ENCODE data around the gene N4BP3. TPM values are rescaled to one million over a fixed set of nuclear protein-coding genes. Genes with fewer than 3 reads are reported as not detected.

Gene N4BP3
- polyA plus RNA-seq, 3 donors: 0.01 TPM; not detected in 2

DNA sequence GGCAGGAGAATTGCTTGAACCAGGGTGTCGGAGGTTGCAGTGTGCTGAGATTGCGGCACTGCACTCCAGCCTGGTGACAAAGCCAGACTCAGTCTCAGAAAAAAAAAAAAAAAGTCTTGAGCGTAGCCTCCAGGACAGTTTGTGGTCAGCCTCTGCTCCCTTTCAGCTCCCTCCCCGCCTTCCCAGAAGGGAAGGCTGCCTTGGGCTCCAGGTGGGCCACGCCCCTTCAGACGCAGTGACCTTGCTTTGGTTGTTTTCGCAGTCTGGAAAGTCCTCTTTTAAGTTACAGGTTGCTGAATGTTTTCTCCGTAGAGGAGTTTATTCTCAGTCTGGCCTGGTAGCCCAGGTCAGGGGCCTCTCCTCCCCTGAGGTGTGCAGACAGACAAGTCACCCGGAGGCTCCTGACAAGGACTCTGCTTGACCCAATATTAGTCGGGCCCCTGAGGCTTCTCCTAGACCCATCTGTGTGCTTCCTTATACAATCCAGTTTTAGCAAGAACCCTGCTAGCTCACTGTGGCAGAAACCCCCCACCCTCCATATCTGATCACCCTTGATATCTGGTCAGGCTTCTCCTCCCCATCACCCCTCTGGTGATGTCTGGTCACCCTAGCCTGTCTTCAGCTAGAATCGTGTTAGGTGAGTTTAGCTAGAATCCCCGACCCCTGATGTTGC, 31.6 kb upstream of the N4BP3 start:
- no peak for TF ChIP-seq CTCF (IDR thresholded peaks at IDR 0.05)
- H3K9ac ChIP-seq (ENCODE audit: insufficient read depth, low read length, poor library complexity, severe bottlenecking): no peak overlapping the region
- WGBS (ENCODE audit: insufficient coverage): 92% methylated on average over 9 of the region's 12 CpGs

DNA sequence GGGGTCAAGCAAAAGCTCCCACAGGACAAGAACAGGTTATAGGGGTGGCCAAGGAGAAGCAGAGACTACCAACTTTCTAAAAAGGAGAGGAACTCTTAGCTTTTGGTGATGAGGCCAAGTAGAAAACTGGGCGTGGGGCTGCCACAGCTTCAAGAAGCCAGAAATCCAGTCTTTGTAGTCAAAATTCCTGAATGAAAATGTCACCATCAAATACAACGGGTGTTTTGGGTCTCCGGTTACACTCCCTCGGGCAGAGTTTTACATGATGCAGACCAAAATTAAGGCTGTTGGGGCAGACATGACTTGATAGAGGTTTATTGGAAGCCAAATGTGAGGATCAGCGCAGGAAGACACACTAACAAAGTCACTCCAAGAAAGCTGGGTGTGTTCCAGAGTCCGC, 29.4 kb upstream of the N4BP3 start:
- Histone ChIP-seq H4K20me1 (ENCODE audit: insufficient read depth, low read length) (no peaks in the 10 kb centered on the region), H3K36me3 (replicated peaks in 1 of 2; ENCODE audit: control insufficient read depth in 1 of 2, insufficient read depth in 2 of 2, low read length in 2 of 2) (no peaks in the 10 kb centered on the region), H2AFZ (ENCODE audit: insufficient read depth, low read depth, low read length, poor library complexity, severe bottlenecking) (no peak overlapping the region), H3K9ac (ENCODE audit: insufficient read depth, low read length, poor library complexity, severe bottlenecking) (no peak overlapping the region), H3K27me3 (ENCODE audit: control insufficient read depth in 2 of 2, insufficient read depth in 2 of 2, low read length in 2 of 2) (peaks cover 0 to 5% of the 10 kb centered on the region in 2 donors), H3K4me3 (replicated peaks in 1 of 3; ENCODE audit: low read depth in 2 of 3, low read length in 3 of 3) (no peak overlapping the region), H3K4me2 (replicated peaks; ENCODE audit: extremely low read depth, low read length, poor library complexity, severe bottlenecking) (no peak overlapping the region), H3K9me3 (replicated peaks in 1 of 2; ENCODE audit: control insufficient read depth in 1 of 2, insufficient read depth in 1 of 2, low read length in 2 of 2) (no peaks in the 10 kb centered on the region), H3K4me1 (ENCODE audit: control insufficient read depth in 1 of 2, insufficient read depth in 2 of 2, low read length in 2 of 2) (no peaks in the 10 kb centered on the region), H3K27ac (ENCODE audit: low read depth in 1 of 2, low read length in 2 of 2) (no peak overlapping the region), H3K79me2 (ENCODE audit: insufficient read depth, low read length) (no peaks in the 10 kb centered on the region)
- Mint-ChIP-seq H3K9me3 (peaks cover 0 to 5% (median 0%) of the 10 kb centered on the region in 7 donors), H3K4me1 (no peaks in the 10 kb centered on the region), H3K4me3 (no peak overlapping the region), H3K36me3 (no peaks in the 10 kb centered on the region), H3K27ac (no peak overlapping the region), H3K27me3 (ENCODE audit: low read depth in 3 of 3) (peaks cover 8 to 25% (median 11%) of the 10 kb centered on the region in 3 donors)
- TF ChIP-seq CTCF (IDR thresholded peaks at IDR 0.05): no peak
- intact Hi-C loops (cut with micrococcal nuclease): no loop called here
- 92% methylated on average over 4 of the region's 6 CpGs for WGBS (ENCODE audit: insufficient coverage)
- no peak for DNase-seq

More for the DNA sequence above, 31.6 kb upstream of the N4BP3 start:
- Mint-ChIP-seq H3K4me1 (no peaks in the 10 kb centered on the region), H3K9me3 (peaks cover 0 to 2% (median 0%) of the 10 kb centered on the region in 7 donors), H3K36me3 (no peaks in the 10 kb centered on the region), H3K27ac (peak overlapping the region in 1 of 7 donors; percentile 5), H3K27me3 (ENCODE audit: low read depth in 3 of 3) (peaks cover 7 to 19% (median 9%) of the 10 kb centered on the region in 3 donors), H3K4me3 (no peak overlapping the region)
- no peak for DNase-seq
- no peak overlapping the region for H2AFZ ChIP-seq (ENCODE audit: insufficient read depth, low read depth, low read length, poor library complexity, severe bottlenecking)
- H3K36me3 ChIP-seq (replicated peaks in 1 of 2; ENCODE audit: control insufficient read depth in 1 of 2, insufficient read depth in 2 of 2, low read length in 2 of 2): no peaks in the 10 kb centered on the region
- no peaks in the 10 kb centered on the region for H3K9me3 ChIP-seq (replicated peaks in 1 of 2; ENCODE audit: control insufficient read depth in 1 of 2, insufficient read depth in 1 of 2, low read length in 2 of 2)
- intact Hi-C loops (cut with micrococcal nuclease): no loop called here
- no peaks in the 10 kb centered on the region for H3K4me1 ChIP-seq (ENCODE audit: control insufficient read depth in 1 of 2, insufficient read depth in 2 of 2, low read length in 2 of 2)
- H3K27me3 ChIP-seq (ENCODE audit: control insufficient read depth in 2 of 2, insufficient read depth in 2 of 2, low read length in 2 of 2): peaks cover 0 to 5% of the 10 kb centered on the region in 2 donors
- H4K20me1 ChIP-seq (ENCODE audit: insufficient read depth, low read length): no peaks in the 10 kb centered on the region
- H3K4me3 ChIP-seq (replicated peaks in 1 of 3; ENCODE audit: low read depth in 2 of 3, low read length in 3 of 3): no peak overlapping the region
- H3K79me2 ChIP-seq (ENCODE audit: insufficient read depth, low read length): no peaks in the 10 kb centered on the region
- H3K27ac ChIP-seq (ENCODE audit: low read depth in 1 of 2, low read length in 2 of 2): no peak overlapping the region
- H3K4me2 ChIP-seq (replicated peaks; ENCODE audit: extremely low read depth, low read length, poor library complexity, severe bottlenecking): no peak overlapping the region
